GM21381 (cell line): ENCODE results near the gene GPC6.

Source experiments
- ATAC-seq: cut with Tn5 transposase; IDR thresholded peaks from one replicate; pipeline ENCODE4 v1.9.1; 2021; ENCODE audit warnings: mild to moderate bottlenecking, moderate library complexity; ENCODE audit not compliant: unreplicated experiment

The GPC6 gene

DNA sequence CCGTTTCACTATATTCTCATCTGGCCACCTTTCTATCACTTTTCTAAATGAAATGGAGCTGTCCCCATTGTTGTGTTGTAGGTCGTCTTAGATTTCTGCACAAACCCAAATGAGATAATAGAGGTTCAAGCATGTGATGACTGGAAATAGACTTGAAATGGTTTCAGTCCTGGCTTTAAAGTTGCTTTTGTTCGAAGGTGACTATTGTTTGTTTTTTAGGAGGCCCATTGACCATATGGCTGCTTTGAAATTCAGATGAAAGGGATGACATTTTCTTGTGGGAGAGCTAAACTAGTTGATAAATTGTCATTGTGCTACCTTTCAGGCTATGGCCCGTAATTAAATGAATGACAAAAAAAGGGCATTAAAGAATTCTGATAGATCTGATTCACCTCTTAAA is 583.7 kb downstream of the GPC6 start:
- ATAC-seq: no peak

GRCh38 chr13:93811071-93811737 is 584.6 kb downstream of the GPC6 start:
- ATAC-seq: no peak

- ATAC-seq: no peak
These were observed 585.1 kb downstream of the GPC6 start for GRCh38 chr13:93811738-93812112.

DNA sequence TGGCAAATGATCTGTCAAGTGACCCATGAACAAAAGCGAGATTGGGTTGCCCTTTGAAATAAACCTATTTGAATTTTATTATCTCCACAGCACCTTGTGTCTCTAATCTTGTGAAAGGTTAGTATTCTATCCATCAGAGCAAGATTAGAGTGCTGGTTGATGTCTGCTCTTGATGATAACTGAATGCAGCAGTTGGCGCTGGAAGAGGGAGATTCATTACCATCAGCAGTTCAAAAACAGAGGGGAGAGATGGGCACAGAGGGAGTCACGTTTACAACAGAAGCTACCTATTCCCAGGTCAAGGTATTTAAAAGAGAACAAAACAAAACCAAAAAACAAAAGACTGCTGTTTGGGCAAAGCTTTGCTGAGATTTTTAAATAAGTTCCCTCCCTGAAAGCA is 588.1 kb downstream of the GPC6 start:
- ATAC-seq: no peak

DNA sequence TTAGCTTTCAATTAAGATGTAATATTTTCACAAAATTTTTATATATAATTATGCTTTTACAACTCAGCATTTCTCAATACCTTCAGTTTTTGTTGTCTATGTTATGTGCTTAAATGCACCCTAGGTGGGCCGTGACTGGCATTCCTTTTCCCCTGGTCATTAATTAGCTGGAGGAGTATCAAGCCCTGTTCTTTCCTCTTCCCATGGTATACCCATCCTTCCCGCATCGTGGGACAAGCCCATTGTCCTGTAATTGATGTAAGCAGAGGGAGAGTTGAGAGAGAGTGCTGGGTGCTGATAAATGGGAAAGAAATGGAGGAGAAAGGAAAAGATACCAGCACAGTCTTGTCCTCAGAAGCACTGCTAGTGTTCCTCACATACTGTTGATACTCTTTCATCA is 591.7 kb downstream of the GPC6 start:
- no peak for ATAC-seq

DNA sequence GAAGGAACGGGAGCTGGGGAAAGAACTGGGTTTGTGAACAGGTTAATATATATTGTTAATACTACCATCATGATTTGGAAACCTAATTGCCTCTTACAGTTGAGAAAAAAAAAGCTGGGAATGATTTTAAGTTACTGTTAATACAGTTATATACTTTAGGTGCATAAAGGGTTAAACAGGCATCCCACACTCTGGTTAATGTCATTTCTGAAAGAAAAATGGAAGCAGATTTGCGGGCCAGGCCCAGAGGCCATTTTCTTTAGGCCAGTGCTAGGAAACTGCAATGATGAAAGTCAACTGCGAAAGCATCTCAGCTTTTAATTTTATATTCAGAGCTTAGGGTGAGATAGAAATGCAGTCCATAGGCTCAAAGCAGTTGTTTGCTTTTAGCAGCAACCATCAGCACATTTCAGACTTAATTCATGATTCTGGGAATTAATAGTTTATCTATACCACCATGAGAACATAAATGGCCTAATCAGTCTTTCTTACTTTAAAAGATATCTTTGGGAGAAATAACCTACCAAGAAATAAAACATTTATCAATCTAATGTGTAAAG is 592.8 kb downstream of the GPC6 start:
- no peak for ATAC-seq

DNA sequence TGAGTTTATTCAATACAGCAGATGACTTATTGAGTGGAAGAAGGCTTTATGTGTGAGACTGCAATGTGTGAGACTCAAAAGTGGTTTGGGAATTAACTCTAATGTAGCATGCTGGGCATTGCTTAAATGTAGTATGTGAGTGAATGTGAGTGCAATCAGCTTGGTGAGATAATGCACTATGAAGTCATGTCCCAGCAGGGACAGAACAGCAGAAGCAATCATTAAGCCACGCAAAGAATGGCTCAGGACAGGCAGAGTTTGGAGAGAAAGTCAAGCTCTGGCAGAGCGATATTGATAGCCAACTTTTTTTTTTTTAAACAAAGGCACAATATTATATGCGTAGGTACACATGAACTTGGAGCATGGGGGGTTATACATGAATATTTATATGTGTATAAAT is 597.7 kb downstream of the GPC6 start:
- ATAC-seq: no peak

DNA sequence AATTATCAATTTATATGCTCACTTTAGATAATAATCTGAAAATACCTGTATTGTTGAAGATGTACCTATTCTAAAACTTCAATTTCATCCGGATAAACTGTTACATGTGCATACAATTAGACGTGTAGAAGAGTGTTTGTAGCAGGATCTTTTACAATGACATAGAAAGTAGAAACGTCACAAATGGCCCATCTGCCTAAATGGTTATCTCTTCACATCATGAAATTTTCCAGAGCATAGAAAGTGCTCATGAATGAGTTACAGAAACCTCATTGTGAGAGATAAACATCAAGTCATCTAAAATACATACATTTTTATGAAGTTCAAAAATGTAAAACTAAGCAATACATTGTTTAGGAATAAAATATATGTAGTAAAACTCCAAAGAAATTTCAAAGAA is 607.4 kb downstream of the GPC6 start:
- ATAC-seq: no peak

GRCh38 chr13:93843082-93843481 is 616.5 kb downstream of the GPC6 start:
- no peak for ATAC-seq

GRCh38 chr13:93847162-93847561 is 620.6 kb downstream of the GPC6 start:
- ATAC-seq: no peak

- no peak for ATAC-seq
These were observed 621.6 kb downstream of the GPC6 start for GRCh38 chr13:93848247-93848646.

GRCh38 chr13:93851236-93851635 is 624.6 kb downstream of the GPC6 start:
- ATAC-seq: no peak

- ATAC-seq: no peak
These were observed 627.3 kb downstream of the GPC6 start for GRCh38 chr13:93853912-93854311.

DNA sequence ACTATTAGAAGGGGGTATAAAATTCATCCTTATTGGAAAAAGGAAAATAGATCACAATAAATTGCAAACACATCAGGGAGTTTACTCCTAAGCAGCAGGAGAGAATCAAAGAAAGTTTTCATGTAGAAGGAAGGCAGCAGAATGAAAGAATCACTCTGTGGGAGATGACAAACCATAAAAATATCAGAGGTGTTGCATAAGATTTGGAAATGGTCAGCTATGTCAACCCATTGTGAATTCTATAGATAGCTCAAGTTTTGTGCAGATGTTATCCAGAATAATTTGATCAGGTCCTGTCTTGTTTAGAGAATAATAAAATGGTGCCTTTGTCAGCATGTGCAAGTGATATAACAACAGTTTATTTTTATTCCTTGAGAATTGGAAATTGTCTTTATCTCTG is 630.5 kb downstream of the GPC6 start:
- no peak for ATAC-seq

- no peak for ATAC-seq
These were observed 633.1 kb downstream of the GPC6 start for GRCh38 chr13:93859716-93860115.

DNA sequence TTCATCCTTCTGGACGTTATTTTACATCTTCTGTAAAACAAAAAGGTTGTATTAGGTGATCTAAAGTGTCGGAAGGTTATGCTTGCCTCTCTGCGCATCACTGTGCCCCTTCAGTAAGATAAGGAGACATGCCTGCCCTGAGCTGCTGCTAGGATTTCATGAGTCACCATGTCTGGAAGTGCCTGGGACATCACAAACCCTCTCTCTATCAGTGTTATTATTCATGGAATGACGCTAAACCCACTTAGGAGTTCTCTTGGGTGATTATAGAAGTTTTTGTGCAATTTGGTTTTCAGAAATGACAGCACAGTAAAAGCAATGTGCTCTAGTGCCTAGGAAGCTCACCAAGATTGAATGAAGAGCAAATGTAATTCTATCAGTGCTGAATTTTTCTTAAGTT is 635.2 kb downstream of the GPC6 start:
- ATAC-seq: no peak

DNA sequence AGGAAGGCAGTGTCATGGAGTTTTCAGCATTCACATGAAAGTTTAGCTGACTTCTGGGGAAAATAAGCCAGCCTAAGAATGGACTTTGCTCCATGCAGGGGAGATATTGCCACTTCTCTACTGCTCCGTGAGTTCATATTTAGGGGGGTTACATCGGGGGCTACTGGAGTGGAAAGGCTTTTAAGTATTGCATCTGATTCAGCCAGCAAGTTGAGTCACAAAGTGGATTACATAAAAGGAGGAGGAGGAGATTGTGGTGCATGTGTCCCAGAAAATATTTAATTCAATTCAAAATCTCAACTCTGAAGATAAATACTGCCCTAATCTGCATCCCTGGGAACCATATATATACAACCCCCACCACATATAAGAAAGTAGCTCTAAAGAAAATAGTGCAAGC is 635.7 kb downstream of the GPC6 start:
- ATAC-seq: no peak

- no peak for ATAC-seq
These were observed 638.6 kb downstream of the GPC6 start for GRCh38 chr13:93865235-93865634.

DNA sequence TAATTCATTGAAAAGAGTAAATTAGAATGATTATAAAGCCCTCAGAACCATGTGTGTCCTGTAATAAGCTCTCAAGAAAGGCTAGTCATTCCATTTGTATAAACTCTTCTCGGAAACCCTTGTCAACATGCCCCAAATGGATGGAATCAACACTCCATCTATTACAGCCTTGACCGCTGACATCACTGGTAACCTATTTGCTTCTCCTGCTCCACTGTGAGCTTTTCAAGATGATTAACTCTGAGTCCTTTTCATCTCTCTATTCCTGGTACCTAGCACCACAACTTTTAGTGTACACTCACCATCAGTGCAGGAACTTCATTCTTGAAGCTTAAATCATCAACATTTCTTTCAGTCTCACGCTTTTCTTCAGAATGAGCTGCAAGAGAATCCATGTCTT is 640.9 kb downstream of the GPC6 start:
- no peak for ATAC-seq

DNA sequence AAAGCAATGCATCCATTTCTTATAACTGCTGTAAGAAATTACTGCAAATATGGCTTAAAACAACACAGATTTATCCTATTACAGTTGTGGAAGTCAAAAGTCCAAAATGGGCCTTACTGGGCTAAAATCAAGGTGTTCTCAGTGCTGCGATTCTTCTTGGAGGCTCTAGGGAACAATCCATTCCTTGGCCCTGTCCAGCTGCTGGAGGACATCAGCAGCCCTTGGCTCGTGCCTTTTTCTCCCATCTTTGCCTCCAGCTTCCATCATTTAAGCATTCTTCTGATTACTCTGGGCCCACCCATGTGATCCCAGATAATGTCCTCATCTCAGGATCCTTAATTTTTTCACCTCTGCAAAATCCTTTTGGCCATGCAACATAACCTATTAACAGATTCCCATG is 645.8 kb downstream of the GPC6 start:
- no peak for ATAC-seq

- ATAC-seq: no peak
These were observed 646.3 kb downstream of the GPC6 start for GRCh38 chr13:93872786-93873347.

- ATAC-seq: no peak
These were observed 648.9 kb downstream of the GPC6 start for GRCh38 chr13:93875547-93875946.

- ATAC-seq: no peak
These were observed 649.6 kb downstream of the GPC6 start for GRCh38 chr13:93876236-93876635.
